Measurements from ENCODE around the gene PTS.

DNA sequence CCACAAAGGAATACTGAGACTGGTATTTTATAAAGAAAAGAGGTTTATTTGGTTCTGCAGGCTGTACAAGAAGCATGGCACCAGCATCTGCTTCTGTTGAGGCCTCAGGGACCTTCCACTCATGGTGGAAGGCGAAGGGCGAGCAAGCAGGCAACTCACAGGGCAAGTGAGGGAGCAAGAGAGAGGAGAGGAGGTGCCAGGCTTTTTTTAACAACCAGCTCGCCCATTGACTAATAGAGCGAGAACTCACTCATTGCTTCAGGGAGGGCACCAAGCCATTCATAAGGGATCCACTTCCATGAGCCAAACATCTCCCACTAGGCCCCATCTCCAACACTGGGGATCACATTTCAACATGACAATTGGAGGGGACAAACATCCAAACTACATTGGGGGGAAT, 1.2 kb downstream of the PTS start:
- no peak for TF ChIP-seq POLR2A (IDR thresholded peaks at IDR 0.05)
- TF ChIP-seq, protein P1, sequence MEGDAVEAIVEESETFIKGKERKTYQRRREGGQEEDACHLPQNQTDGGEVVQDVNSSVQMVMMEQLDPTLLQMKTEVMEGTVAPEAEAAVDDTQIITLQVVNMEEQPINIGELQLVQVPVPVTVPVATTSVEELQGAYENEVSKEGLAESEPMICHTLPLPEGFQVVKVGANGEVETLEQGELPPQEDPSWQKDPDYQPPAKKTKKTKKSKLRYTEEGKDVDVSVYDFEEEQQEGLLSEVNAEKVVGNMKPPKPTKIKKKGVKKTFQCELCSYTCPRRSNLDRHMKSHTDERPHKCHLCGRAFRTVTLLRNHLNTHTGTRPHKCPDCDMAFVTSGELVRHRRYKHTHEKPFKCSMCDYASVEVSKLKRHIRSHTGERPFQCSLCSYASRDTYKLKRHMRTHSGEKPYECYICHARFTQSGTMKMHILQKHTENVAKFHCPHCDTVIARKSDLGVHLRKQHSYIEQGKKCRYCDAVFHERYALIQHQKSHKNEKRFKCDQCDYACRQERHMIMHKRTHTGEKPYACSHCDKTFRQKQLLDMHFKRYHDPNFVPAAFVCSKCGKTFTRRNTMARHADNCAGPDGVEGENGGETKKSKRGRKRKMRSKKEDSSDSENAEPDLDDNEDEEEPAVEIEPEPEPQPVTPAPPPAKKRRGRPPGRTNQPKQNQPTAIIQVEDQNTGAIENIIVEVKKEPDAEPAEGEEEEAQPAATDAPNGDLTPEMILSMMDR (IDR thresholded peaks at IDR 0.05): no peak
